Stimulated activated CD8-positive, alpha-beta memory T cell treated with anti-CD3 and anti-CD28 coated beads, Interleukin-4, amount 100 ng/mL, for 48 hours (primary cell): ENCODE data around the gene PLA2G4E.

Source experiments
- DNase-seq: peaks from one replicate; pipeline ENCODE4 v3.0.0-alpha.2; 2020

PLA2G4E gene

DNA sequence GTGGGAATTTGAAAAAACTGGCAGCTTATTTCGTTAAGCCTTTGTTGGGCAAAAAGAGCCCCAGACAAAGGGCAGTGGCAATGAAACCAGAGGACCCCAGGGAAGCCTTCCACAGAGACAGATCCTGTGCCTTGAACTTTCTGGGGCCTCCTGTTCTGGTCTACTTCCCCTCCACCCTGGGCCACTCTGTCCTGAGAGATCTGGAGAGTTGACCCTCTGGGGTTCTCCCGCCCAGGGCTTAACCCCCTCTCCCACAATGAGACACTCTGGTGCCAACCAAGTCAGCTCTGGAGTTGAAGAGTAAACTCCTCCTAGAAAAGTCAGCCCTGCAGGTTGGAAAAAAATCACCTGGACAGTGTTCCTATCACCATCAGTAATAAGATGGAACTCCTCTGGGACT lies 69.3 kb downstream of the PLA2G4E start:
- DNase-seq, result no peak

- DNase-seq, result peak; percentile 19
These were observed 70.4 kb downstream of the PLA2G4E start for GRCh38 chr15:41950489-41950888.

DNA sequence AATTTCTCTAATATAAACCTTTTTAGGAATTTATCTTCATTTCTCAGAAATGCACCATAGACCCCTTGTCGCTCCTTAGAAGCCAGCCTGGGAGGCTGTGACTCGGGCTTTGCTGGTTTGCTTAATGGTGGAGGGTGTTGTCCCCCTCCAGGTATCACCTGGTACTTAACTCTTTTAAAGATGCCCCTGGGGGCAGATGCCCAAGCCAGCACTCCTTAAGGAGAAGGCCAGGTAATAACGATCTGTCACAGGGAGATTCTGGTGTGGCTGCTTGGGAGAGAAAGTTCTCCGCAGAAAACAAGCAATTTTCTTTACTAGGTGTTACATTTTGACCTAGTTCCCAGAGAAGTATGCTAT lies 70.7 kb downstream of the PLA2G4E start:
- peak; percentile 12 for DNase-seq

GRCh38 chr15:41949401-41950126 lies 71.3 kb downstream of the PLA2G4E start:
- peak; percentile 8 for DNase-seq

DNA sequence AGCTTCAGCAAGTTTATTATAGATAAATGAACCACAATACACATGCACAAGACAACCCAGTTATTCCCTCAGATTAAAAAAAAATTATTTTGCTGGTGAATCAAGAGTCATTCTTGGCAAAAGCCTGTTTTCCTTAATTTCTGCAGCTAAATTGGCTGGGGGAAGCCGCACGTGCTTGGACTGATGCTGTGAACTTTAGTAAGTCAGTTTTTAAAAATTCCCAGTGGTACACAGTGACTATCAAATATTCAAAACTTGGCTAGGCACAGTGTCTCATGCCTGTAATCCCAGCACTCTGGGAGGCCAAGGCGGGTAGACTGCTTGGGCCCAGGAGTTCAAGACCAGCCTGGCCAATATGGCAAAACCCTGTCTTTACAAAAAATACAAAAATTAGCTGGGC lies 72.4 kb downstream of the PLA2G4E start:
- no peak for DNase-seq

DNA sequence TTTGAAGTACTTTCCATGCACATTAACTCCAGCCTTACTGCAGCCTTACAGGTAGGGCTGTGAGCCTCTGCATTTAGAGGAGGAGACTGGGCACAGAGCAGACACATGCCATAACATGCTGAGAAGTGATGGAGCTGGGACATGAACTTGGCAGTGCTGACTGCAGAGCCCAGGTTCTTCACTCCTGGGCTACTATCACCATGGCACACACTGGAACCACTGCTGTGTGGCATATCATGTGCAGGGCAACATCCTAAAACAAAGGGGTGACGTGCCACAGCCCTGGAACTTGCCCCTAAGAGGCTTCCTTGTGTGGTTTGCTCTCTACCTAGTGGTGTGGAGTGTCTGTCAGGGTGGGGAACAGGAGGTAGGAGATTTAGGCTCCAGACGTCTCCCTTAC lies 73.9 kb downstream of the PLA2G4E start:
- DNase-seq, result no peak

GRCh38 chr15:41945731-41946130 lies 75.1 kb downstream of the PLA2G4E start:
- DNase-seq, result no peak

- DNase-seq, result no peak
These were observed 75.6 kb downstream of the PLA2G4E start for GRCh38 chr15:41945221-41945620.

DNA sequence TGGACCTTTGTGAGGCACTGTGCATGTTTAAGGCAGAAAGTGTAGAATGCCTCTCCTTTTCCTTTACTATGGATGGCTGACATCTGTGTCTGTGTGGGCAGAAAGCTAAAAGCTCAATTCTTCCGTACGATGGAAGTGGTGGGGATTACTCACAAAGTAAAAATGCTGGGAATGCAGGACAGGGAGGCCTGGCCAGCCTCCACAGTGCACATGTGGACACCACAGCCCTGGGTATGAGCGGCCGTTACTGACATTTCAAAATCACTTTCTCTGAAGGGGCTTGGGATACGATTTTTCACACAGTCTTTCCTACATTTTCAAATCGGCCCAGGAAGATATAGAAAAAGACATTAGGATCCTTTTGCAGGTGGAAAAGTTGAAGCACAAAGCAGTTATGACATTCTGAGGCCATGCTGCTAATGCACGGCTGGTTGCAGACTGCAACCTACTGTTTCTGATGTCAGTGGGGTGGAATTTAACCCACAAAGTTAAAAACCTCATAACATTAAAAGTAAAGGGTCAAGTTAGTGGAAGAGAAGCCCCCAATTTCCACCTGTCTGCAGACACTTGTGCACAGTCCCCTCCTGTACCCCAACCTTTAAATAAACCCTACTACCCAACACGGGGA lies 76.4 kb downstream of the PLA2G4E start:
- no peak for DNase-seq

GRCh38 chr15:41943543-41944312 lies 77.1 kb downstream of the PLA2G4E start:
- no peak for DNase-seq

DNA sequence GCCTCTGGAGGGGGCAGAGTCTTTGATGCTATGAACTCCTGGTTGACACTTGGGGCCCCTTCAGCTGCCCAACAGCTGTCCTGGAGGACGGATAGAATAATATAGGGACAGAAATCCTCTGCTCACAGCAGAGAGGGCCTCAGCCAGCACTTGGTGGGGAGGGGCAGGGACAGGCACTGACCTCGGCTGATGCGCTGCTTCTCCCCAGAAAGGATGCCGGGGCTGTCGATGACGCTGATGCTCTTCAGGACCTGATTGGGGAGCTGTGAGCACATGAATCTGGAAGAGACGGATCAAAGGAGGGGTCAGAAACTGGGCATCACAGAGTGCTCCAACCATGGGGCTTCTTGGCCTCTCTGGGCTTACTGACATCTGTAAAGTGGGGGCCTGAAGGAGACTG lies 78.0 kb downstream of the PLA2G4E start:
- DNase-seq, result no peak

DNA sequence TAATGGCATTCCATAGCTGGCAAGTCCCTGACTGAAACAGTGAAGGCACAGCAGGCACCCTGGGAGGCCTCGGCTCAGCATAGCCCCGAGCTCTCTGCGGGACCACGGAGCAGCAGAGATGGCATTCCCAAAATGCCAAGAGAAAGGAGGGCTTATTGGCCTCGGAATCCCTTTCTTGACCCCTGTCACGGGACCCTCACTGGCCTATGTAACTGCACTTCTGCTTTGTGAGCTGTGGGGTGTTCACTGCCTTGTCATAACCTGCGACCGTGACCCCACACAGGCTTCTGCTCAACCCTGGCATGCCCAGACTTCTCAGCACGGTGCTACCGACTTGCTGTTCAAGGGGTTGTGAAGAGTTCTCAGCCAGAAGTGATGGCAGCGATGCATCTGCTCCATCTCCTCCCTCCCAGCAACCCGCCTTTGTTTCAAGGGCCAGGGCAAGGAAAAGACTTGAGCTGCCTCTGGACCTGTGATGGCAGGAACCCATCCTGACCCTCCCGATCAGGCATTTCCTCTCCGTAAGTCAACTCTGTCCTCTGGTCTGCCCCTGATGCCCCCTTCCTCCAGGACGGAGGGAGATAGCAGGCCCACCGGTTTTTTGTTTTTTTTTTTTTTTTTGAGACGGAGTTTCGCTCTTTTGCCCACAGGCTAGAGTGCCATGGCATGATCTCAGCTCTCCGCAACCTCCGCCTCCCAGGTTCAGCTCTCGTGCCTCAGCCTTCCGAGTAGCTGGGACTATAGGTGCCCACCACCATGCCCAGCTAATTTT lies 79.0 kb downstream of the PLA2G4E start:
- no peak for DNase-seq

GRCh38 chr15:41940441-41940857 lies 80.4 kb downstream of the PLA2G4E start:
- peak; percentile 72 for DNase-seq

DNA sequence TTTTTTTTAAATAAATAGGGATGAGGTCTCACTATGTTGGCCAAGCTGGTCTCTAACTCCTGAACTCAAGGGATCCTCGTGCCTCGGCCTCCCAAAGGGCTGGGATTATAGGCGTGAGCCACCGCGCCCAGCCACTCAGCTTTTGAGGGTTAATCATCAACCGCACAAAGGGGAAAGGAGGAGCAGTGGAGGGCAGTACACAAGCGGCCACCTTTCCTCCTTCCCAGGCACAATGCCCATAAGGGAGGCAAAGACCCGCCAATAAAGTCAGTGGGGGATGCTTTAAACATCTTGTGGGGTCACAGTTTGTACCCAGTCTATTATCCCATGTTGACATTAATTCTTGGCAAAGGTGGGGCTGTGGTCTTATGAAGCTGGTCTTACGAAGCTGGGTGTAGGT lies 80.9 kb downstream of the PLA2G4E start:
- no peak for DNase-seq

- no peak for DNase-seq
These were observed 83.3 kb downstream of the PLA2G4E start for GRCh38 chr15:41937568-41937923.

- peak; percentile 77 for DNase-seq
These were observed 83.9 kb downstream of the PLA2G4E start for GRCh38 chr15:41936649-41937567.

DNA sequence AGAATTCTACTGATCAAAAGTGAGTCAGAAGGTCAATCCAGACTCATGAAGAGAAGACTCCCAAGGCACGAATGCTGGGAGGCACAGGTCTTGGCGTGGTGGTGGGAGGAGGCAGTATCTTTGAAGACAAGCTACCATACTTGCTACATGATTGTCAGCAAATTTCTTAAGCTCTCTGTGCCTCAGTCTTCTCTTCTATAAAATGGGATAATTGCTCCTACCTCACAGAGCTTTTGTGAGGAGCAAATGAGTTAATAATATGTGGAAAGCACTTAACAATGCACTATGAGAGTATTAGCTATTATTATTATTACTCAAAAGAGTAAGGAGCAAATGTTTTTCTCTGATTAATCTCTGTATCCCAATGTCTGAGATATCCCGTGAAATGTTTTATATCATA lies 84.7 kb downstream of the PLA2G4E start:
- DNase-seq, result no peak

DNA sequence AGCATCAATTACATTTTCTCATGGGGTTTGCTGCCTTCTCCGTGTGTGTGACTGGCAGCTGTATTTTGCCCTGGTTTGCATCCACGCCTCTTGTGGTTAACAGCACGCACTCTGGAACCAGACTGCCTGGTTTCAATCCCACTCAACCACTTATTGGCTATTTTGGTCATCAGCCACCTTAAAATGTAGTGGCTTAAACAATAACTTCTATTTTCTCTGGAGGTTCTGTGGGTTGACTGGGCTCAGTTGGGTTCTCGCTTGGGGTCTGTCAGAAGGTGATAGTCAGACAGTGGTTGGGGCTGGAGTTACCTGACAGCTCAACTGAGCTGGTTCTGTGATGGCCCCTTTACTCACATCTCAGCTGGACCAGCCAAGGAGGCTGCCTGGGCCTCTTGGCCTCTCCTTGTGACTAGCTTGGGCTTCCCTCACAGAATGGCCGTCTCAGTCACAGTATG lies 85.2 kb downstream of the PLA2G4E start:
- DNase-seq, result peak; percentile 57

DNA sequence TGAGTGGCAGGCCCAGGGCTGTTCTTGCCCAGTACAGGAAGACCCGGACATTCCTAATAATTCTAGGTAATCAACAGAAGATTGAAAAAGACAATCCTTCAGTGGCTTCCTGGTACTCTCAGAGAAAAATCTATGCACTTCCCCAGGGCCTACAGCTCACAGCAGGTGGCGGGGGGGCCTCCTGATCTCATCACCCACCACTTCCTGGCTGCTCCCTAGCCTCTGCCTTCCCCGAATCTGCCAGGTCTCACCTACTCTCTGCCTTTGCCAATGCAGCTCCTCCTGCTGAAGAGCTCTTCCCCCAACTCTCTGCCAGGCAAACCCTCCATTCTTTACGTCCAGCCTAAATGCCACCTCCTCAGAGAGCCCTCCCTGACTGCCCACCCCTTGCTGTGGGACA lies 86.0 kb downstream of the PLA2G4E start:
- DNase-seq, result peak; percentile 76

DNA sequence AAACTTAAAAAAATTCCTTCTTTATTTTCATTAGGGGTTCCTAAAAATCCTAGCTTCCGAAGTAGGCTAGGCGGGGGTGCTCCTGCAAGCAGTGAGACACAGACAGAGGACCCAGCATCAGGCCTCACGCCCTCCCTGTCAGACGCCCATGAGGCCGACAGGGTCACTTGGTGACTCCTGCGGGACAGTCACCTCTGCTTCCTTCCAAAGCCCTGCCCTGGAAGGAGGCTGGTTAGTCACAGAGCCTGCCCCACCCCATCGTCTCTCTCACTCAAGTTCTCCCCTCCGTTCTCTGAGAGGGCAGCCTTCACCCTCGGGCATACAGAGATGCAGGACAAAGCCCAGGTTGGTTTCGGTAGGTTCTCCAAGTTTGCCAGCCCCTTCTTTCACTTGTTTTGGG lies 87.1 kb downstream of the PLA2G4E start:
- no peak for DNase-seq

- DNase-seq, result no peak
These were observed 87.5 kb downstream of the PLA2G4E start for GRCh38 chr15:41933326-41933725.
